A204.1 (cell line): ENCODE results near the gene BRS3.
"Not testable (repeated sequence)": the region's sequence is repeated elsewhere in the genome, so short reads cannot be mapped to it uniquely, and the experiment has no call there.

ENCODE experiments used
- FAIRE-seq: peaks from 2 replicates; lab custom pipeline; 2012; peaks lifted over from hg19 to GRCh38; lab: Jason Lieb, UNC

Gene BRS3

GRCh38 chrX:136487647-136488046 lies at the start of gene BRS3:
BRS3 (plus strand) TSS chrX:136487947; CDS start chrX:136488115, 168 bp downstream.
- no peak for FAIRE-seq

GRCh38 chrX:136438192-136438591 lies 49.6 kb upstream of the BRS3 start:
- FAIRE-seq: no peak

- not testable (repeated sequence) for FAIRE-seq
These were observed 42.1 kb upstream of the BRS3 start for GRCh38 chrX:136445674-136446073.

- no peak for FAIRE-seq
These were observed 41.5 kb upstream of the BRS3 start for GRCh38 chrX:136446208-136446607.

DNA sequence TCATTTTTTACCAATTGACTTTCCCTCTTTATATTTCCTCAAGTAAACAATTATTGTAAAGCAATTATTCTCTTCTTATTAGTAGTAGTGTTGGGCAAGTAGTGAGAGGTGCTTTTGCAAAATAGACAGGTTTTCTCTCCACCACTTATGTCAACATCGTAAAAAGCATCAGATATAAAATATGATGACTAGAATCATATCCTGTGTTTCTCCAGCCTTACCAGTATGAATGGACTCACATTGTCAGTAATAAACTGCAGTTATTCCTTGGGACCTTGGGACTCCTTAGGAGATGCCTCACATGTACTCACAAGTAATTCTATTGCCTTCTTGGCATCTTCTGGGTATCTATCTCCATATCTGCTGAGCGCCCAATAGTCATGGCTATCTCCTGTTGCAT lies 40.4 kb upstream of the BRS3 start:
- FAIRE-seq: no peak

DNA sequence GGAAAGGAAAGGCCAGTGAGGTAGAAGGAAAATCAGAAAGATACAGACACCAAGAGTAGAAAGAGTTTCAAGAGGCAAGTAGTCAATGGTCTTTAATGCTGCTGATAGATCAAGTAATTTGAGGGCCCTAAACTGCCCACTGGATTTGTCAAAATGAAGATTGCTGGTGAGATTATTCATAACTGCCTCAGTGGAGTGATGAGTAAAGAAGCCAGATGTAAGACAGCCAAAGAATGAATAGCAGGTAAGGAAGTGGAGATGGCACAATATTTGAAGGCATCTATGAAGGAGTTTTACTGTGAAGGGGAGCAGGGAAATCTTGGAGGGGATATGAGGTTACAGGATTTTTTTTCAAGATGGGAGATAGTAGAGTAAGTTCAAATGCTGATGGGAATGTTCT lies 39.8 kb upstream of the BRS3 start:
- FAIRE-seq: no peak

DNA sequence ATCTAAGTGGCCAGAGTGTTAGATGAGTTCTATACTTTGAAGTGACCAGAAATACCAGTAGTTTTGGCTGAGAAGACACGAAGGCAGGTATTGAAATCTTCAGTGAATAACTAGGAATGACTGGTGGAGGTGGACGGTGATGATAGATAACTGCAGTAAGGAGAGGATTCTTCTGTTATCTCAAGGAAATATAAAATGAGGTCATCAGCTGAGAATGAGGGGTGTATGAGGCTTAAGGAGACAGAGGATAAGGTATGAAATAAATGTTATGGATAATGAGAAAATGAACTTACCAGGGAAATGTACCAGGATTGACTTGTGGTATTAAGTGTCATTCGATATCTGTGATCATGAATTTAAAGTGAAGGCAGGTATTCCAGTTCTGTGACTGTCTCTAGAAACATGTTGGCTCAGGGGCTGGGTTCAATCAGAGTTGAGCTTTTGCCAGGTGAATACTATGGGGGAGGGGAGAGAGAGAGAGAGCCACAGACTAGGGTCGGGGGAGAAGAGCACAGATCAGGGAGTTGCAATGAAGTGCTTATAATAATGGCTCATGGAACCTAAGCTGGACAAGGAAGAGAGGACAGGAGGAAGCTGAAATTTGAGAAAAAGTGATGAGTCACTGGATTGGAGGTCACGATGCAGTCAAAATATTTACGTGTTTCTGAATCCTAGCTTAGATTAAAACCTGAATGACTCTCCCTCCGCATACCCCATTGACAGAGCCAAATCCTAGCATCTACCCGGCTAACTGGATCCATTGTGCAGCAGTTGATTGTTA lies 37.5 kb upstream of the BRS3 start:
- FAIRE-seq: no peak

GRCh38 chrX:136452614-136453013 lies 35.1 kb upstream of the BRS3 start:
- no peak for FAIRE-seq

GRCh38 chrX:136453114-136453513 lies 34.6 kb upstream of the BRS3 start:
- FAIRE-seq: no peak

- FAIRE-seq: no peak
These were observed 34.0 kb upstream of the BRS3 start for GRCh38 chrX:136453771-136454170.

DNA sequence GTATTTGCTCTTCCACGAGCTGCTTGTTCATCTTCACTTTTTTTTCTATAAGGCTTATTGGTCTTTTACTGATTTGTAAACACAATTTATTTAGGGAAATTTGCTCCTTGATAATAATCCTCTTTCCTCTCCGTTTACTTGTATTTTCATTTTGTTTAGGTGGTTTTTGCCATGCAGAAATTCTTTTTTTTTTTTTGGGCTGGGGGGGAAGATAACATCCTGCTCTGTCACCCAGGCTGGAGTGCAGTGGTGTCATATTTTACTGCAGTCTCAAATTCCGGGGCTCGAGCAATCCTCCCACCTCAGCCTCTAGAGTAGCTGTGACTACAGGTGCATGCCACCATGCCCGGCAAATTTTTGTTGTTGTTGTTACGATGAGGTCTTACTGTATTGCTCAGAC lies 31.6 kb upstream of the BRS3 start:
- no peak for FAIRE-seq

DNA sequence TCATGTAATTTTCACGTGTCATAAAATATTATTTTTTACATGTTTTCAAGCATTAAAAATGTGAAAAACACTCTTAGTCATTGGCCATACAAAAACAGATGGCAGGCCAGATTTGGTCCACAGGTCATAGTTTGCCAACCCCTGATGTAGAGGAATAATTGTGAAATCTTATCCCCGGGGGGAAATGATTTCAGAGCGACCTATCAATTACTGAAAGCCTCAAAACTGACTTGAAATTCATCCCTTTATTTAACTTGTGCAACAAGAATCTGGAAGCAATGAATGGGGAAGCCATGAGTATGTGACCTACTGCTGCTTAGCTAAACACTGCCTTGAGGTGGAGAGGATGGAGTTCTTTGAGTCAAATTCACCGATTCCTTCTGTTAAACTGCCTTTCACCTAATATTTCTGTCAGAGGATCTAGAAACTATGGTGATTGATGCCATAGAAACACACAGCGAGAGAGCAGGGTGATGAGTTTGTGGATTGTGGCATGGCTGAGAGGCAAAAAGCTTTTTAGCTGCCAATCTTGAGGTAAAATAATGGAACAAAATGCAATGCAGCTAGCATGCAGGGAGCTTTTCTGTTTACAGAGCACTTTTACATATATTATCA lies 30.3 kb upstream of the BRS3 start:
- FAIRE-seq: no peak

DNA sequence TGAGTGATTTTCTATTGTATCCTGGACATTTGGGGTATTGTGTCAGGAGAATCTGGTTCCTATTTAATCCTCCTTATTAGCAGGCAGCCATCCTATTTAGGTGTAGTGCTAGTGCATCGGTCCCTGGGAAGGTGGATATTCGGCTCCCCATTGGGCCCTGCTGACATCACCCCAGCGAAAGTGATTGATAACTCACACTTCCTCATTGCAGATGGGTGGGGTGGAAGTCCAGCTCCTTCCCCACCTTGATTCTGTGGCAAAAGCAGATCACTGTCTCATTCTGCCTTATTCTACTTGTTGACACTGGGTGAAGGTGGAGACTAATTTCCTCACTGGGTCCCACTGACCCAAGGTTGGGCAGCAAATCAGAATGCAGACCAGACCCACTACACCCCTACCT lies 23.2 kb upstream of the BRS3 start:
- no peak for FAIRE-seq

- no peak for FAIRE-seq
These were observed 20.4 kb upstream of the BRS3 start for GRCh38 chrX:136467303-136467702.

DNA sequence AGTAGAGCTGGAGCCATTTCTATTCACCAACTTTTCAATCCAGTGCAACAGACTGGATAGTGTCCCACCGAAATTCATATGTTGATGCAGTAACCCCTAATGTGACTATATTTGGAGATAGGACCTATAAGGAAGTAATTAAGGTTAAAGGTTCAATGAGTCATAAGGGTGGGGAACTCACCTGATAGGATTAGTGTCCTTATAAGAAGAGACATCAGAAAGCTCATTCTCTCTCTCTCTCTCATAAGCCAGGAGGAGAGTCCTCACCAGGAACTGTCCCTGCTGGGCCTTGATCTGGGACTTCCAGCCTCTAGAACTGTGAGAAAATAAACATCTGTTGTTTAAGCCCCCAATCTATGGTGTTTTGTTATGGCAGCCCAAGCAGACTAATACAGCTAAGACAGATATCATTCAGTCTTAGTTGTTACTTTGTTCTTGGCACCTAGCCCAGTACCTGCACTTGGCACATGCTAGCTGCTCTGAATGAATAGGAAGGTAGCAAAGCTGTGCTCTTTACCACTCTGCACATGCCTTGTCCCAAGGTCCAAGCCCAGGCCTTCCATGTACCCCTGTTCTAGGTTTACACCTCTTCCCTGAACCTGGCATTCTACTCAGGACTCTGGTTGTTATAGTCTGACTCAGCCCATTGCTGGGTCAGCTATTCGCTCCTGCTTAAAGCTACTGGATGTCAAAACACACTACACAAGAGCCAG lies 19.2 kb upstream of the BRS3 start:
- no peak for FAIRE-seq

DNA sequence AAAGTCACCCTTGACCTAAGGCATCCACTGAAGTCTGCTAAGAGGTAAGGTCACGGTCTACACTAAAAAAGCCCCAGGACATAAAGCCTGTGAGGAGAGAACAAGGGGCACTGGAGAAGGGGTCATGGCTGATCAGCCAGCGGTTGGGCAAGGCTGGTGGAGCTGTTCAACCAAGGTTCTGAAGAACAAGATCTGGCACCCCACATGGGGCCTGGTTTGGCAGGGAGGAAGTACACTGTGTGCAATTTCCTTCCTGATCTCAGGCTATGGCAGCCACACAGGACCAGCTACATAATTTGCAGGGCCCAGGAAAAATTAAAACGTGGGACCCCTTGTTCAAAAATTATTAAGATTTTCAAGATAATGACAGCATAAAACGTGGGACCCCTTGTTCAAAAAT lies 14.1 kb upstream of the BRS3 start:
- no peak for FAIRE-seq

DNA sequence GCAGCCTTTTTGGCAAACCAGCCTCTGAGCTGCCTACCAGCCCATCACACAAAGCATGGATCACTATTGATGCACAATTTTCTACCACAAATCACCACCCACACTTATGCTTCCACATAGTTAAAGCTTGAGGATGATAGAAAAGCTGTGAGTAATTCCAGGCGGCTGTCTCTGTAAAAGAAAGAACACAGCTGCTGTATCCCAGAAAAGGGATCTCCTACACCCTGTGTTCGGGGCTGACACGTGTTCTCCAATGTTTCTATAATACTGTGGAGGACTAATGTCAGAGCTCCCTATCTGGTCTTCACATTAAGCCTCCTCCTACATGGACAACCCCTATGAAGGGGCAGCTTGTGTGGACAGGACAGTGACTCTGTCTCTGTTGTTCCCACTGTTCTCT lies 12.5 kb upstream of the BRS3 start:
- no peak for FAIRE-seq

- FAIRE-seq: no peak
These were observed 11.2 kb upstream of the BRS3 start for GRCh38 chrX:136476501-136476900.

DNA sequence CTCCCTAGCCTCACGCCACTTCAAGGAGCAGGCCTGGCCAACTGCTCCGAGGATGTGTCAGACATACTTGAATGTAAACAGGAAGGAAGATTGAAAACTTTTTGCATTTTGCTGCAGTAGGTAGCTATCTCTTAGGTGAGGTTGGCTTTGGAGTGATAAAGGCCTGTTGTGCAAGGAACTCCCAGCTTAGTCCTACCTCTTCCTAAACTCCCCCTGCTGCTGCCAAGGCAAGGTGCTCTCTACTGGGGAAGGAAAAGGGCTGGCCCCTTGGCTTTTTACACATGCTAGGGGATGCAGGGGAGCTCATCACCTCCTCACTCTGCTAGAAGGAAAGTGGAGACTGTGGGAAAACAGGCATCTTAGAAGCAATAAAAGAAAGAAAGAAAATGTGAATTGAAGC lies 10.7 kb upstream of the BRS3 start:
- no peak for FAIRE-seq

DNA sequence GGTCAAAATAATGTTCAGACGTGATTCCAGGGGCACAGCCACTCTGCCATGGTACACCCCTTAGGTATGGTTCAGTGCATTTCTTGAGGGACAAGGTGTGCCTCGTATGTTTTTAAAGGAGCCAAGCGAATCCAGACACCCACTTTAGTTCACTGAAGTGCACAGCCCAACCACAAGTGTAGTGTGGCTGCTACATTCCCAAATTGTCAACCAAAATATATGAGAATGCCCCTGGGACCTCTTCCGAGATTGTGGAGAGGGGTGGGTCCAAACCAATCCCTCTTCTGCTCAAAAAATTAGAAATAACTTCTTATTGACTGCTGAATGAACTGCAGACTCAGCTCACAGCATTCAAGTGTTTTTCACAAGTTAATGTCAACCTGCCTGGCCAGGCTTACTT lies 7.4 kb upstream of the BRS3 start:
- FAIRE-seq: no peak

DNA sequence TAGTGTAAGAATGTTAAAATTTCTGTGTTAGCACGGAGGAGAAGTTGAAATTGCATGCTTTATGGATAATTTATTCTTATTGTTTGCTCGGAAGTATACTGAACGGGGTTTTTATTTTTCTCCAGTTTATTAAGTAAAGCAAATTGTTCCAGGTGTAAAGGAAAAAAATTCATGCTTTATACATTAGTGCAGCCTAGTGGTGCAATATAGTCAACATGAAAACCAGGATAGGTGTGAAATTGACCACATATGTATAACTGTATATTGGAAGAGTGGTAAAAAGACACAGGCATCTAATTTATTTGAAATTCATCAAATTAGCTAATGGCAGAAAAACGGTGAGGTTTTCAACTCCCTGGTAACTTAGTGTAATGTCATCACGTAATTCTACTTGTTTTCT lies 959 bp downstream of the BRS3 start:
- FAIRE-seq: no peak

DNA sequence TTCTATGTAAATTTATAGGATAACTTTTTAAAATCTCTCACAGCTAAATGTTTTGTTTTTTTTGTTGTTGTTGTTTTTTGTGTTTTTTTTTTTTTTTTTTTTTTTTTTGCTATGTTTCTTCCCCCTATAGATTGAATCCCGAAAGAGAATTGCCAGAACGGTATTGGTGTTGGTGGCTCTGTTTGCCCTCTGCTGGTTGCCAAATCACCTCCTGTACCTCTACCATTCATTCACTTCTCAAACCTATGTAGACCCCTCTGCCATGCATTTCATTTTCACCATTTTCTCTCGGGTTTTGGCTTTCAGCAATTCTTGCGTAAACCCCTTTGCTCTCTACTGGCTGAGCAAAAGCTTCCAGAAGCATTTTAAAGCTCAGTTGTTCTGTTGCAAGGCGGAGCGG lies 4.1 kb downstream of the BRS3 start:
- FAIRE-seq: no peak

GRCh38 chrX:136493011-136493410 lies 5.3 kb downstream of the BRS3 start:
- no peak for FAIRE-seq

DNA sequence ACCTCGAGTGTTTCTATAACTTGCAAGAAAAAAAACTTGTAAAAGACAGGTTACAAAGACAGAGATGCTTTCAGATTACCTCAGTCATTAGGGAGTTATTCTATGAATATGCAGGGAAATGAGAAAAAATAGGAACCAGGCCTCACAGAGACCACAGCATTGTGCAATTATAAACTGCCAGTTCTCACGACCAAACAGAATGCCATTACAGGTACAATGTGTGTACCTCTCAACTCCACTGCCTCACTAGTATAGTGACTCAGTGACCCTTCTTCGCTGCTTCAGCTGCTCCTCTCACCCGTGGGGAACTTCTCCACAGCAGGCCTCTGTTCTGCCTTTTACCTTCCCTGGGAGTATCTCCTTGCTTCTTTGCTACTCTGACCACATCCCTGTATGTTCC lies 7.3 kb downstream of the BRS3 start:
- FAIRE-seq: no peak
